ENCODE measurements around the gene EML2.
"Not testable (repeated sequence)": the region's sequence is repeated elsewhere in the genome, so short reads cannot be mapped to it uniquely, and the experiment has no call there.

Gene EML2

GRCh38 chr19:45615795-45616703 lies 23.1 kb downstream of the EML2 start:
- peak; percentile 78 for DNase-seq

- not testable (repeated sequence) for DNase-seq
These were observed 24.1 kb downstream of the EML2 start for GRCh38 chr19:45615056-45615455.

- DNase-seq = no peak
These were observed 25.1 kb downstream of the EML2 start for GRCh38 chr19:45613926-45614725.

DNA sequence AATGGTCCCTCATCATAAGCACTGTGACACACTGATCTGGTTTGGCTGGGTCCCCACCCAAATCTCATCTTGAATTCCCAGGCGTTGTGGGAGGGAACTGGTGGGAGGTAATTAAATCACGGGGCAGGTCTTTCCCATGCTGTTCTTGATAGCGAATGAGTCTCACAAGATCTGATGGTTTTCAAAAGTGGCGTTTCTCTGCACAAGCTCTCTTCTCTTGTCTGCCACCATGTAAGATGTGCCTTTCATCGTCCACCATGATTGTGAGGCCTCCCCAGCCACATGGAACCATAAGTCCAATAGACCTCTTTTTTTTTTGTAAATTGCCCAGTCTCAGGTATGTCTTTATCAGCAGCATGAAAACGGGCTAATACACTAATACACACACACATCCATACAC lies 30.2 kb downstream of the EML2 start:
- DNase-seq = no peak

GRCh38 chr19:45607071-45608029 lies 31.8 kb downstream of the EML2 start:
- peak; percentile 39 for DNase-seq

DNA sequence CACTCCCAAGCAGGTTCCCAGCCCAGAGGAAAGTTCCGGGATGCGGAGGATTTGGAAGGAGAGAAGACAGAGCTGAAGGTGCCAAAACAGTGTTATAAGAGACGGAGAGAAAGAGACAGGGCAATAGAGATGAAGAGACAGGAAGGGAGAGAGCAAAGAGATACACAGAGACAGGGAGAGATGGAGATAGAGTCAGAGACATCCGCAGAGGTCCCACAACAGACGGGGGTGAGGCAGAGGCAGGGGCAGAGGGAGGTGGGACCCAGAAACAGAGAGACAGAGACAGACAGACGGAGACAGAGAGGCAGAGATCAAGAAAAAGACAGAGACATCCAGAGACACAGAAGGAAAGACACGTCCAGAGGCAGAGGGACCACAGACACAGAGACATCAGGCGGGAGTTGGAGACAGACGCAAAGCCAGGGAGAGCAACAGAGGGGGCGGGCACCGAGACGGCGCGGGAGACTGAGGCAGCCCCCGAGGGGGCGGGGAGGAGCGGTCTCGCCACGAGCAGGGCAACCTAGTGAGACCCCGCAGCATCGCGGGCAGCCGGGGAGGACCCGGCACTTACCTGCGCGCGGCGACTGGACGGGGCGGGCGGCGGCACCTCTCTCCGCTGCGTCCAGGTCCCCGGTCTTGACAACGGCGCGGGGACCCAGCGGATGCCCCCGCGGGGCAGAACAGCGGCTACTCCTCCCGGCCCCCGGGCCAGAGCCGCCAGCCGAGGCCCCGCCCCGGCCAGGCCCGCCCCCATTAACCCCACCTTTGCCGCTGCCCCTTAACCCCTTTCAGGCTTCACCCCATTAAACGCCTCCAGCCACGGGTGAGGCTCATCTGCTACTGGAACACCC lies 37.4 kb downstream of the EML2 start, which contains the start of gene GPR4:
GPR4 (minus strand) TSS at position 689 of the 851 bp plus-strand sequence. CDS start 10,346 bp downstream, outside the sequence.
- no peak for DNase-seq

- no peak for DNase-seq
These were observed 38.1 kb downstream of the EML2 start for GRCh38 chr19:45601115-45601514.

GRCh38 chr19:45600340-45600885 lies 38.8 kb downstream of the EML2 start:
- DNase-seq = no peak

DNA sequence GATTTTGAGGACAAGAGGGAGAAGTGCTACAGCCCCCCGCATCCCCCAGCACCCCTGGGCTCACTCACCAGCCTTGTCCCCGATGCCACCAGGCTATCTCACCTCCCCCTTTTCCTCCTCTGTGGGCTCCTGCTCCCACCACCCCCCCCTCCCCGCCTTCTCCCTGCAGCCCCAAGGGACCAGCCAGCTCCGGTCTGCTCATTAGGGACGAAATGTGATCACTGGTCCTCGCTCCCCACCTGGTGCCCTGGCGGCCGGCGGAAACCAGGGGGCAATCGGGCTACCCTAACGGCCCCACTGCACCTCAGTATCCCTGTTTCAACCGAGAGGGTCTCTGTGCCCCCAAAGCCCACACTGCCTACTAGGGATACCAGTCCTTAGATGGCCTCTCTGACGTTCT lies 39.9 kb downstream of the EML2 start:
- no peak for DNase-seq

- no peak for DNase-seq
These were observed 40.8 kb downstream of the EML2 start for GRCh38 chr19:45598267-45599001.

GRCh38 chr19:45597425-45598111 lies 41.6 kb downstream of the EML2 start:
- no peak for DNase-seq

DNA sequence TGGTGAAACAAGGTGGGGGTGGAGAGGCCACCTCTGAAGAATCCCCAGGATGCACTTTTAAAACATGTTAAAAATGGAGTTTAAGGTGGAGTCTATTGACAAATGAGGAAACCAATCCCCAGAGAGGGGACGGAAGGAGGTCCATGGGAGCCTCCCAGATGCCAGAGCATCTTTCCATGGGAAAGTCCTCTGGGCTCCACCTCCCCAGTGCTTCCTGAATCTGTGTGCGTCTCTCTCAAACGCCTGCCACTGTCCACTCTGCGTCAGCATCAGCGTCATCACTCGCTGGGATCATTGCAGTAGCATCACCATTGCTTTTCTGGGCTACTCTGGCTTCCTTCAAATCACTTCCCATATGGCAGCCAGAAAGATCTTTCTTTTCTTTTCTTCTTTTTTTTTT lies 43.4 kb downstream of the EML2 start:
- no peak for DNase-seq

- no peak for DNase-seq
These were observed 45.7 kb downstream of the EML2 start for GRCh38 chr19:45593520-45593919.

- no peak for DNase-seq
These were observed 46.8 kb downstream of the EML2 start for GRCh38 chr19:45592366-45592765.

GRCh38 chr19:45591638-45592005 lies 47.6 kb downstream of the EML2 start:
- DNase-seq = no peak

DNA sequence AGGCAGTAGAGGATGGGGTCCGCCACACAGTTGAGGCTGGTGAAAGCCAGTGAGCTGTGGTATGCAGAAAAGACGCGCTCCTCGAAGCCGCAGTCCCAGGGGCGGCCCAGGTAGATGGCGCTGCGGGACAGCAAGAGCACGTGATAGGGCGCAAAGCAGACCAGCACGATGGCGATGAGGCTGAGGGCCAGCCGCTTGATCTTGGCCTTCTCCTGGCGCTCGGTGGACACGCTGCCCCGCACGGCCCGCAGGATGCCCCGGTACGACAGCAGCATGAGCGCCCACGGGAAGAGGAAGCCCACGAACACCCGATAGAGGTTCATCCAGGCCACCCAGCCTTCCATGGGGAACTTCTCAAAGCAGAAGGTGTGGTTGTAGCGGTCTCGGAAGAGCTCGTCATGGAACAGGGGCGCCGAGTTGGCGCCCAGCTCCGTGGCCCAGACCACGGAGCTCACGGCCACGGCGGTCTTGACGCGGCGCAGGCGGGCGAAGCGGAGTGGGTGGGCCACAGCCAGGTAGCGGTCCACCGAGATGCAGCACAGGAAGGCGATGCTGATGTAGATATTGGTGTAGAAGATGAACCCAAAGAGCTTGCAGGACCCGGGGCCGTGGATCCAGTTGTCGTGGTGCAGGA lies 48.1 kb downstream of the EML2 start:
- peak; percentile 39 for DNase-seq

DNA sequence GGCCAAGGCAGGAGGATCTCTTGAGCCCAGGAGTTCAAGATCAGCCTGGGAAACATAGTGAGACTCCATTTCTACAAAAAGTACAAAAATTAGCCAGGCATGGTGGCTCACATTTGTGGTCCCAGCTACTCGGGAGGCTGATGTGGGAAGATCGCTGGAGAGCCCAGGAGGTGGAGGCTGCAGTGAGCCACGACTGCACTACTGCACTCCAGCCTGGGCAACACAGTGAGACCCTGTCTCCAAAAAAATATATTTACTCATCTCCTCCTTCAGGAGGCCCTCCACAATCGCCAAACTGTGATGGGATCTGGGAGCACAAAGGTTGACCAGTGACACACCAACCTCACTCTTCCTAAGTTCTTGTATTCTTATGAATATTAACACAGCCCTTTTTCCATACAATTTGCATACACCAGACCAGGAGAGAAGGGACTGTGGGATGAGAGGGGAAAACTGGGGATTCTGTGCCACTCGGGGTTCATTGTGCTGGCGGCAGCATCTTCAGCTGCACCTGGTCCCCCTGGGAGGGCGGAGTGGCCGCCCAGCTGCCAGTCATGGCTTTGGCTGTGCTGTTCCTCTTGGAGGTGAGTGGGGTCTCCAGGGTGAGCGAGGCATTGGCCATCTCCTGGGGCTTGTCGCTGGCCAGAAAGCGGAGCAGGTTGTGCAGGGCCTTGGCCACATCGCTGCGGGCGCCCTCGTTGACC lies 48.7 kb downstream of the EML2 start:
- DNase-seq = no peak

GRCh38 chr19:45589768-45590167 lies 49.4 kb downstream of the EML2 start:
- no peak for DNase-seq

DNA sequence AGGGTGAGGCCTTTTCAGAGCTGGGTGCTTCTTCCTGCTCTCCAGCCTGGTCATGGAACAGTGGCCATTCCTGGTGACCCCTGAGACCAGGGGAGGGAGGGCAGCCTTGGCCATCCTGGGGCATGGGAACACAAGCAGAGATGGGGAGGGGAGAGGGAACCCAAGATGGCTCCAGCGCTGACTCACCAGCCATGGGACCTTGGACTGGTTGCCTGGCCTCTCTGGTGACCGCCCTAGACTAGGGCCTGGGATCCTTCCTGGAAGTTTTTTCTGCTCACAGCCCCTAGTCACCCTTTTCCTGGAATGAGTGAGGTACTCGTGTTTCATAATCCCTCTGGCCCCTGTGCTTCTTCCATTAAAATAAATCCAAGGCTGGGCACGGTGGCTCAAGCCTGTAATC lies 51.3 kb downstream of the EML2 start:
- no peak for DNase-seq

Measured in stimulated activated CD4-positive, alpha-beta T cell treated with anti-CD3 and anti-CD28 coated beads, Interleukin-12 subunit alpha, Interleukin-12 subunit beta, amount 100 ng/mL, for 4 hours (primary cell).